Osteoblast (primary cell): ENCODE results near the gene ADGRG2. TPM values are rescaled to one million over a fixed set of nuclear protein-coding genes. Genes with fewer than 3 reads are reported as not detected.

Experiments
- DNase-seq: peaks from one replicate; pipeline ENCODE4 v3.0.0; 2011; ENCODE audit warnings: low spot score, mixed read lengths; ENCODE audit not compliant: insufficient read length; ENCODE audit errors: missing footprints
- H2AFZ ChIP-seq: 2 replicates; pipeline ENCODE4 v1.6.0; 2011; ENCODE audit warnings: mild to moderate bottlenecking, low read length
- H3K27ac ChIP-seq: 2 replicates; pipeline ENCODE4 v1.5.1; 2011; ENCODE audit warnings: mild to moderate bottlenecking, low read depth, low read length, moderate library complexity
- H3K27me3 ChIP-seq: 2 replicates; pipeline ENCODE4 v1.6.0; 2012; ENCODE audit warnings: mild to moderate bottlenecking, control low read depth, inconsistent platforms, low read length, moderate library complexity; ENCODE audit not compliant: insufficient read depth
- H3K36me3 ChIP-seq: 2 replicates; pipeline ENCODE4 v1.5.1; 2011; ENCODE audit warnings: mild to moderate bottlenecking, low read length, control low read depth, moderate library complexity; ENCODE audit not compliant: insufficient read depth
- H3K4me1 ChIP-seq: 2 replicates; pipeline ENCODE4 v1.5.1; 2011; ENCODE audit warnings: mild to moderate bottlenecking, low read length, control low read depth, moderate library complexity; ENCODE audit not compliant: insufficient read depth
- H3K4me2 ChIP-seq: 2 replicates; pipeline ENCODE4 v1.6.0; 2011; ENCODE audit warnings: mild to moderate bottlenecking, low read length; ENCODE audit not compliant: insufficient read depth
- H3K4me3 ChIP-seq: fragments of 200-600 bp; sonication (generic); 3 replicates; pipeline ENCODE4 v1.5.1; 2012; ENCODE audit warnings: mild to moderate bottlenecking, low read length, inconsistent platforms; ENCODE audit not compliant: insufficient read depth
- H3K79me2 ChIP-seq: 2 replicates; pipeline ENCODE4 v1.6.0; 2012; ENCODE audit warnings: mild to moderate bottlenecking, low read length, control low read depth, inconsistent platforms; ENCODE audit not compliant: insufficient read depth
- H3K9me3 ChIP-seq: 2 replicates; pipeline ENCODE4 v1.5.1; 2011; ENCODE audit warnings: low read depth, low read length, control low read depth
- H4K20me1 ChIP-seq: 2 replicates; pipeline ENCODE4 v1.6.0; 2012; ENCODE audit warnings: mild to moderate bottlenecking, low read length, control low read depth; ENCODE audit not compliant: insufficient read depth
- CTCF ChIP-seq: IDR thresholded peaks from 2 replicates; pipeline ENCODE4 v1.5.1; 2011; ENCODE audit warnings: mild to moderate bottlenecking, low read depth, low read length, moderate library complexity; ENCODE audit errors: extremely low read depth
- total RNA-seq: library from RNA; depleted of rRNA; stranded (reverse); fragments of >200 nt; gene quantifications from 2 replicates; pipeline ENCODE4 v1.2.3, GENCODE V29; 2012

Gene ADGRG2
- total RNA-seq, 1 donor, result under 0.01 TPM

- Histone ChIP-seq H3K27ac (no peak overlapping the region), H4K20me1 (no peaks in the 10 kb centered on the region), H3K9me3 (no peaks in the 10 kb centered on the region), H3K27me3 (no peaks in the 10 kb centered on the region), H3K4me1 (no peaks in the 10 kb centered on the region), H2AFZ (no peak overlapping the region), H3K4me2 (no peak overlapping the region), H3K4me3 (no peak overlapping the region), H3K36me3 (no peaks in the 10 kb centered on the region), H3K79me2 (no peaks in the 10 kb centered on the region)
- TF ChIP-seq CTCF, result no peak
- no peak for DNase-seq
Observed at GRCh38 chrX:19005909-19006308, 116.4 kb downstream of the ADGRG2 start.

GRCh38 chrX:19003756-19004155 lies 118.5 kb downstream of the ADGRG2 start:
- Histone ChIP-seq H3K9me3 (no peaks in the 10 kb centered on the region), H3K79me2 (no peaks in the 10 kb centered on the region), H3K36me3 (no peaks in the 10 kb centered on the region), H2AFZ (no peak overlapping the region), H3K4me3 (no peak overlapping the region), H3K4me2 (no peak overlapping the region), H3K27ac (no peak overlapping the region), H4K20me1 (no peaks in the 10 kb centered on the region), H3K27me3 (no peaks in the 10 kb centered on the region), H3K4me1 (no peaks in the 10 kb centered on the region)
- no peak for DNase-seq
- TF ChIP-seq CTCF, result no peak

GRCh38 chrX:18998653-18999052 lies 123.6 kb downstream of the ADGRG2 start:
- no peak overlapping the region for H3K27ac ChIP-seq
- DNase-seq, result no peak
- peaks cover 18% of the 10 kb centered on the region for H3K4me1 ChIP-seq
- TF ChIP-seq CTCF, result no peak
- no peaks in the 10 kb centered on the region for H3K27me3 ChIP-seq
- H3K4me3 ChIP-seq, result no peak overlapping the region
- H3K9me3 ChIP-seq, result no peaks in the 10 kb centered on the region
- H3K79me2 ChIP-seq, result no peaks in the 10 kb centered on the region
- no peak overlapping the region for H3K4me2 ChIP-seq
- no peak overlapping the region for H2AFZ ChIP-seq
- H3K36me3 ChIP-seq, result no peaks in the 10 kb centered on the region
- H4K20me1 ChIP-seq, result no peaks in the 10 kb centered on the region

GRCh38 chrX:18997916-18998315 lies 124.4 kb downstream of the ADGRG2 start:
- Histone ChIP-seq H3K4me1 (peaks cover 19% of the 10 kb centered on the region), H3K4me2 (no peak overlapping the region), H4K20me1 (no peaks in the 10 kb centered on the region), H3K27me3 (no peaks in the 10 kb centered on the region), H3K4me3 (no peak overlapping the region), H3K27ac (no peak overlapping the region), H2AFZ (no peak overlapping the region), H3K36me3 (no peaks in the 10 kb centered on the region), H3K9me3 (no peaks in the 10 kb centered on the region), H3K79me2 (no peaks in the 10 kb centered on the region)
- DNase-seq, result no peak
- TF ChIP-seq CTCF, result no peak
